K562 (cell line): ENCODE data around the gene AKT1. TPM values are rescaled to one million over a fixed set of nuclear protein-coding genes. Genes with fewer than 3 reads are reported as not detected.

Source experiments
- ARID2 ChIP-seq: fragments of 450-650 bp; IDR thresholded peaks from 2 replicates; pipeline ENCODE4 v1.6.1; 2017; ENCODE audit warnings: antibody characterized with exemption, mild to moderate bottlenecking
- ARID3A ChIP-seq: IDR thresholded peaks from 2 replicates; pipeline ENCODE4 v1.6.1; 2012; ENCODE audit warnings: low read depth, low read length, improper control_type of control experiment, borderline replicate concordance
- BRD4 ChIP-seq: fragments of 200-600 bp; sonication (generic); IDR thresholded peaks from 2 replicates; pipeline ENCODE4 v1.6.1; 2017; ENCODE audit warnings: inconsistent platforms
- CBX1 ChIP-seq: sonication (generic); IDR thresholded peaks from 2 replicates; pipeline ENCODE4 v1.6.1; 2016; ENCODE audit warnings: antibody characterized with exemption, low read depth, mild to moderate bottlenecking
- CEBPG ChIP-seq, 3 experiments: fragments of 200-800 bp in 1 of 3; sonication (Bioruptor generic) in 1 of 3; sonication (generic) in 1 of 3; formaldehyde crosslinking in 1 of 3; IDR thresholded peaks in 2 of 3; conservative IDR thresholded peaks in 1 of 3; 2 replicates each; pipeline versions ENCODE4 v1.6.1 to v1.8.0; 2016 to 2022; ENCODE audit warnings: missing compliant biosample characterization in 2 of 3, missing genetic modification characterization in 2 of 3, mild to moderate bottlenecking in 1 of 3, missing genetic modification reagents in 1 of 3
- CLOCK ChIP-seq: fragments of 250-450 bp; sonication (Bioruptor Pico); IDR thresholded peaks from 2 replicates; pipeline ENCODE4 v1.4.0; 2020; ENCODE audit warnings: mild to moderate bottlenecking, moderate library complexity, borderline replicate concordance
- E2F1 ChIP-seq: sonication (generic); formaldehyde crosslinking; IDR thresholded peaks from 2 replicates; pipeline ENCODE4 v1.8.1; 2023; ENCODE audit warnings: mild to moderate bottlenecking, missing genetic modification reagents, moderate library complexity
- GABPA ChIP-seq: fragments of 200-800 bp; sonication (Bioruptor generic); conservative IDR thresholded peaks from 2 replicates; pipeline ENCODE4 v1.6.1; 2016; ENCODE audit warnings: low read depth, missing genetic modification characterization, missing compliant biosample characterization
- HDAC1 ChIP-seq, 2 experiments: fragments of 450-650 bp; IDR thresholded peaks; 2 replicates each; pipeline ENCODE4 v1.6.1; 2016 to 2017; ENCODE audit warnings: inconsistent platforms in 1 of 2, mild to moderate bottlenecking in 1 of 2, moderate library complexity in 1 of 2
- MEF2D ChIP-seq: conservative IDR thresholded peaks from 2 replicates; pipeline ENCODE4 v1.6.1; 2016; ENCODE audit warnings: low read depth, missing genetic modification characterization, missing compliant biosample characterization
- MIER1 ChIP-seq: fragments of 450-650 bp; IDR thresholded peaks from 2 replicates; pipeline ENCODE4 v1.6.1; 2016; ENCODE audit warnings: antibody characterized with exemption, mild to moderate bottlenecking, low read depth
- RAD21 ChIP-seq, 2 experiments: fragments of 250-450 bp in 1 of 2; fragments of 450-650 bp in 1 of 2; sonication (Bioruptor Pico) in 1 of 2; formaldehyde crosslinking in 1 of 2; IDR thresholded peaks in 1 of 2; conservative IDR thresholded peaks in 1 of 2; 2 replicates each; pipeline versions ENCODE4 v1.4.0 to v1.8.0; 2020 to 2022; ENCODE audit warnings: mild to moderate bottlenecking in 2 of 2, moderate library complexity in 1 of 2
- RBFOX2 ChIP-seq: fragments of 200-400 bp; formaldehyde crosslinking; IDR thresholded peaks from 2 replicates; pipeline ENCODE4 v1.6.1; 2017; ENCODE audit warnings: low read depth, mild to moderate bottlenecking, low read length, moderate library complexity
- SP2 ChIP-seq: IDR thresholded peaks from 2 replicates; pipeline ENCODE4 v1.6.1; 2011; ENCODE audit warnings: mild to moderate bottlenecking, low read depth, low read length, moderate library complexity; ENCODE audit not compliant: poor library complexity, severe bottlenecking; ENCODE audit errors: extremely low read depth
- SRSF1 ChIP-seq: fragments of 200-400 bp; formaldehyde crosslinking; IDR thresholded peaks from 2 replicates; pipeline ENCODE4 v1.6.1; 2017; ENCODE audit warnings: mild to moderate bottlenecking, low read depth, low read length, moderate library complexity
- THRAP3 ChIP-seq: fragments of 450-650 bp; IDR thresholded peaks from 2 replicates; pipeline ENCODE4 v1.6.1; 2016; ENCODE audit warnings: mild to moderate bottlenecking, inconsistent platforms, borderline replicate concordance
- YBX1 ChIP-seq: fragments of 450-650 bp; IDR thresholded peaks from 2 replicates; pipeline ENCODE4 v1.7.1; 2016; ENCODE audit warnings: mild to moderate bottlenecking
- YY1 ChIP-seq, 3 experiments: IDR thresholded peaks; 2 replicates each; pipeline ENCODE4 v1.6.1; 2011; ENCODE audit warnings: low read length in 2 of 3, mild to moderate bottlenecking in 2 of 3, moderate library complexity in 2 of 3, borderline replicate concordance in 1 of 3, control low read depth in 1 of 3, low read depth in 1 of 3; ENCODE audit not compliant: insufficient read depth in 3 of 3, insufficient replicate concordance in 2 of 3, control insufficient read depth in 1 of 3, insufficient read length in 1 of 3; ENCODE audit errors: extremely low read depth in 1 of 3
- polyA plus RNA-seq, 8 experiments: library from polyadenylated mRNA; depleted of rRNA in 4 of 8; stranded (reverse) in 5 of 8; unstranded in 3 of 8; fragments of >200 nt; fragmentation: Nextera tagmentation in 2 of 8; fragmentation: Illumina TruSeq in 1 of 8; extraction: Ambion mirVana in 2 of 8; extraction: Trizol in 1 of 8; gene quantifications; 2 replicates each; pipeline versions ENCODE4 v1.2.1 to v1.2.3, GENCODE V29; 2011 to 2014; ENCODE audit warnings: inconsistent platforms in 1 of 8, missing spikeins in 1 of 8
- total RNA-seq, 7 experiments: library from RNA; depleted of rRNA in 6 of 7; stranded (reverse); fragments of >200 nt in 6 of 7; fragmentation: Illumina TruSeq in 2 of 7; extraction: Trizol in 2 of 7; gene quantifications; 2 replicates each; pipeline versions ENCODE4 v1.2.1 to v1.2.3, GENCODE V29; 2011 to 2021; ENCODE audit warnings: low replicate concordance in 1 of 7

Gene AKT1
- total and polyA plus RNA-seq, 9 of the 15 experiments (the other 6 are each of a cell fraction or from before 2014, with no cell fraction given) = 0.49 to 132 (median 75.1) TPM

- TF ChIP-seq ARID3A = no peak
- no peak for TF ChIP-seq CLOCK (CRISPR knock-in tag)
- no peak for TF ChIP-seq CEBPG (CRISPR knock-in tag; IDR thresholded peaks at IDR 0.05)
- no peak for TF ChIP-seq CEBPG (tag; conservative IDR thresholded peaks at IDR 0.05 in 1 of 2, IDR thresholded peaks at IDR 0.05 in 1 of 2)
- TF ChIP-seq YBX1 = no peak
- TF ChIP-seq GABPA = peak; percentile 42
- peak; percentile 83 for TF ChIP-seq RBFOX2
- peak; percentile 94 for TF ChIP-seq E2F1 (CRISPR knock-in tag)
- no peak for TF ChIP-seq ARID2
- TF ChIP-seq CBX1 = no peak
- TF ChIP-seq RAD21 (CRISPR knock-in tag; conservative IDR thresholded peaks at IDR 0.05 in 1 of 2, IDR thresholded peaks at IDR 0.05 in 1 of 2) = no peak
- TF ChIP-seq MEF2D (tag) = no peak
- peak; percentile 69 for TF ChIP-seq SP2
- no peak for TF ChIP-seq MIER1
- no peak for TF ChIP-seq SRSF1
- TF ChIP-seq HDAC1 (IDR thresholded peaks at IDR 0.05) = peak in 1 of 2 experiments; percentile 85; a peak in 2 of 4 replicates
- TF ChIP-seq THRAP3 = no peak
- TF ChIP-seq YY1 (IDR thresholded peaks at IDR 0.05; ENCODE audit: borderline replicate concordance in 1 of 3, control insufficient read depth in 1 of 3, extremely low read depth in 1 of 3, insufficient read depth in 3 of 3, insufficient read length in 1 of 3, insufficient replicate concordance in 2 of 3, low read depth in 1 of 3, low read length in 2 of 3) = peak; percentile 26 to 73 (median 52)
- no peak for TF ChIP-seq BRD4
These were observed 42.6 kb downstream of the AKT1 start, which contains the start of gene SIVA1 (continued) for GRCh38 chr14:104752735-104753527.
